GM03348 (cell line): ENCODE measurements around the gene PTGDS.

Experiments used
- DNase-seq: peaks from one replicate; pipeline ENCODE4 v3.0.0; 2012; ENCODE audit warnings: low spot score

The PTGDS gene

DNA sequence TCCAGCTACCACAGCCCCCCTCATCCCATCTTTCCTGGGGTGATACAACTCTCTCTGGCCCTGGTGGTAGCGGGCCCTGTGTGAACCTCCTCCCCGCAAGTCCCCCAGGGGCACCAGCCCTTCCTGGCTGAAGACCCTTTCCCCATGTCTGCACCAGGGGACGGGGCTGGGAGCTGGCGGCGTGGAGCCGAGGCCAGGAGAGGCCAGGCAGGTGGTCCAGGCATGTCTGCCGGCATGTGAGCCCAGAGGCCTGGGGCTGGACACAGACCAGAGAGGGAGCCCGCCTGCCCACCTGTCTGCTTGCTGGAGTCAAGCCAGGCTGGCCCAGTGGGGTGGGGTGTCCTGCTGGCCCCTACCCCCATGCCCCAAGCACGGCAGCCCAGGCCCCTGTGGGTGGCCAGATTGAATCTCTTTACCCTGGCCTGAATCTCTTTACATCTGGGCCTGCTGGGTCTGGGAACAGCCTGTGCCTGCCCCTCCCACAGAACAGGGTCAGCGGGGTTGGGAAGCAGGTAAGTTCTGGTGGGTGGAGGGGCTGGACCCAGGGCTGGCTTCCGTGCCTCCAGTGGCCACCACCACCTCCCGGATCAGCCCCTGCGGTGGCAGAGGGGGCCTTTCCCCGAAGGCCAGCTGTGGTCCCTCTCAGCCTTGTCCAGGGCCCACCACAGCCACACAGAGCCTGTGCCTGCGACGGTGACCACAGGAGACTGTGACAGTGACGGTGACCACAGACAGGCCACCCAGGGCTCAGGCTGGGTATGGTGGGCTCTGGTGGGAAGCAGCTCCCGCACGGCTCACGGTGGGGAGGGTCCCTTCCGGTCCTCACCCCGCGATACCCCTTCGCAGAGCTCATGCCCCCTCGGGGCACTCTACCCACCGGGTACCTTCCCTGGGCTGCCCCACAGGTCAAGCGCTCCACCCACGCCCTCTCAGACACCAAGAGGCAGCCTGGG lies 18.1 kb upstream of the PTGDS start:
- no peak for DNase-seq

DNA sequence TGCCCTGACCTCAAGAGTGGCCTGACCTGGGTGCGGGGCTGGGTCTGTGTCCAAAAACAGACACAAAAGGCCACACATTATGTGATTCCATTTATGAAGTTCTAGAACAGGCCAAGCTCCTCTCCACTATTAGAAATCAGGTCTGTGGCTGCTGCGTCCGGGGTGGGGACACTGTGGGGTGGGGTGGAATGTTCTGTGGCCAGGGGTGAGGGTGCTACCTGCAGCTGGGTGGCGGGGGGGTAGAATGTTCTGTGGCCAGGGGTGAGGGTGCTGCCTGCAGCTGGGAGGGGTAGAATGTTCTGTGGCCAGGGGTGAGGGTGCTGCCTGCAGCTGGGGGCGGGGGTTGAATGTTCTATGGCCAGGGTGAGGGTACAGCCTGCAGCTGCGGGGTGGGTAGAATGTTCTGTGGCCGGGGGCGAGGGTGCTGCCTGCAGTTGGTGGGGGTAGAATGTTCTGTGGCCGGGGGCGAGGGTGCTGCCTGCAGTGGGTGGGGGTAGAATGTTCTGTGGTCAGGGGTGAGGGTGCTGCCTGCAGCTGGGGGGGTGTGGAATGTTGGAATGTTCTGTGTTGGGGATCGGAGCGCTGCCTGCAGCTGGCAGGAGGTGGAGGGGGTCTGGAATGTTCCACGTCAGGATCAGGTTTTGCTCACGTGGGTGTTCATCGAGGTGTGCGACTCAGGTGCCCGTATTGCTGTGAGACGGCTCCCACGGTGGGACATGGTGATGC lies 16.9 kb upstream of the PTGDS start:
- no peak for DNase-seq

DNA sequence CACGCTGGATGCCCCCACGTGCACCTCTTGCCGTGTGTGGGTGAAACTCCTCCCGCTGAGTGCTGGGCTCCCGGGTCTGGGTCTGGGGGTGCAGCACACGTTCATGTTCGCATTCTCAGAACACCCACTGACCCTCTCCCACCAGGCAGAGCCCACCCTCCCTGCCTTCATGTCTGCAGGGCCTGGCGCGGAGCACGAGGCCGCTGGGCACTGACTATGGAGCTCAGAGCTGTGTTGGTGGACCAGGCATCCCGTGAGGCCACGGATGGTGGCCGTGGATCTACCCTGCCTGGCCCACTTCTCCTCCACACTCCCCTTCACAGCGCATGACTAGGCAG lies 16.4 kb upstream of the PTGDS start:
- no peak for DNase-seq

DNA sequence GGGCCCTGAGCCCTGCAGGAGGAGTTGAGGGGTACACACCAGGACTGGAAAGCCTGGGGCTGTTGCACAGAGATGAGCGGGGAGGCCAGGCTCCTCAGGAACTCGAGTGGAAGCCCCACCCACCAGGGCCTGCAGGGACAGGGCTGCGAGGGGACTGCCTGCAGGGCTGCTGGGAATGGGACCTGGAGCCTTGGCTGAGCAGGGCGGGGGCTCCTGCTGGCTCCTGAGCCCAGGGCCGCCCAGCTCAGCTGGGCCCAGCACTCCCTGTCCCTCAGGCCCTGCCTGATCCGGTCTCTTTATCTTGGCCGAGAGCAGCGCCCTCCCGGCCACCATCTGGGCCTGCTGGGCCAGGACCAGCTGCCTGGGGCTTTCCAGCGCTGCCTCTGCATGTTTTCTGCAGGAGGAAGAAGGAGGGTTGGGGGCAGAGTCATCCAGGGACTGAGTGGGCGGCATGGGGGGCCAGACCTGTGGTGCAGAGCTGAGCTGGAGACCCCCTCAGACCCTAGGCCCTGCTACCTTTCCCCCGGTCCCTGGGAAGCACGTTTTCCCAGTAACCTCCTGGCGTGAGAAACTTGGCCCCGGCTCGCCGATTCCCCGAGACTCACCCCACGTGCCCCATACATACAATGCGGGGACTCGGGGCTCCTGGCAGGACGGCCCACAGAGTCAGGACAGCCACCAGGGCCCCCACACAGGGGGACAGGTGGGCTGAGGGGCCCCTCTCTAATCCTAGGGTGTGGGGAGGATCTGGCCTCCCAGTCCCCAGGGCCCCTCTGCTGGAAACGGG lies 15.8 kb upstream of the PTGDS start:
- DNase-seq: peak; percentile 33

DNA sequence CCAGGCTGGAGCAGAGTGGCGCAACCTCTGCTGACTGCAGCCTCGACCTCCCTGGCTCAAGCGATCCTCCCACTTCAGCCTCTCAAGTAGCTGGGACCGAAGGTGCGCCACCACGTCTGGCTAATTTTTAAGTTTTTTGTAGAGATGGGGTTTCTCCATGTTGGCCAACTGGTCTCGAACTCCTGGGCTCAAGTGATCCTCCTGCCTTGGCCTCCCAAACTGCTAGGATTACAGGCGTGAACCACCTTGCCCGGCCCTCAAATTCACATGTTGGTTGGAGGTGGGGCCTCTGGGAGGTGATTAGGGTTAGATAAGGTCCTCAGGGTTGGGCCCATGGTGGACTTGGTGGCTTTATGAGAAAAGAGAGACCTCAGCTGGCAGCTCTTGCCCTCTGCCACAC lies 15.1 kb upstream of the PTGDS start:
- DNase-seq: no peak

DNA sequence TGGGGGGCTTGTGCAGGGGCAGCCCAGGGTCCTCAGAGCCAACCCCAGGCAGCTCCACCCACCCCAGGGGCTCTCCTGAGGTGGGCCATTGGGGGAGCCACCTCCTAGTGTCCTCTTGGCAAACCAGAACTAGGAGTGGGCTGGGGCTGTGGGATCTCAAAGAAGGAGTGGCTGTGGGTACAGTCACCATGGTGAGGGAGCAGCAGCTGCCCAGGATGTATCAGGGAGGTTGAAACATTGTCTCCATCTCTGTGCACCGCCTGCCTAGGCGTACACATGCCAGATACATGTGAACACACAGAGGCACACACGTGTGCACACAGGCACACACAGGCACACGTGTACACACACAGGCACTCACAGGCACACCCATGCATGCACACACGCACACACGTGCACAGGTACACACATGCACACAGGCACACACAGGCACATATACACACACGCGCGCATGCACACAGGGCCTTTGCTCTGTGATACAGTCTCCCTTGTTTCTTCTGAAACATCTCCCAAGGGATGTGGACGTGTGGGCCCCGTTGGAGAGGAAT lies 14.5 kb upstream of the PTGDS start:
- DNase-seq: no peak

DNA sequence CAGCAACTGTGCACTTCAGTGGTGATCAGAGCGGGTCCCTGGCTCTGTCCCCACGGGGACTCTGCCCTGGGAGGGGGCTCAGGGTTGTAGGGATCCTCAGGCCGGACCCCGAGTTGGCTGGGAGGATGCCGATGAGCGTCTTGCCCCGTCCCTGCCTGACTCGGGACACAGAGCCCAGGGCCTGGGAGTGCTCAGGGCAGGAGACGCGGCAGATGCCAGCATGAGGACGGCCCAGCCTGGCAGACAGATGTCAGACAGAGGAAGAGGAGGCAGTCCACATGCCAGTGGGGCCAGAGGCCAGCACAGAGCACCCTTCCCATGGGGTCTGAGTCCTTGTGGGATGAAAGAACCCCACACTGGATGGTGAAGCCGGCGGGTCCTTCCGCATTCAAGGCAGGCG lies 14.0 kb upstream of the PTGDS start:
- DNase-seq: no peak

DNA sequence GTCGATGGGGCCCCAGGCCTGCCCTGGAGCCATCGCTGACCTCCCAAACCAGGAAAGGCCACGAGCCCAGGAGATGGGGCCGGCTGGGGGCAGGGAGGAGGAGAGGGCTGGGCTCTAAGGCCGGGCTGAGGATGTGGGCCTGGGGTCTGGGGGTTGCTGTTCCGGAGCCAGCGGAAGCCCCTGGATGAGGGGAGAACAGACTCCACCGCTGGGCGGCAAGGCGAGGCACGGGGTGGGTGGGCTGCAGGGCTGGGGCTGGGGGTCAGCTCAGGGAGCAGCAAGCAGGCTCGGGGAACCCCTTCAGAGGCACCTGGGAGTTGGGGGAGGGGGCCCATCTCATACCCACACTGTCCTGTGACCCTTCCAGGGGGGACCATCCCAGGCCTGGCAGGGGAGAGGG lies 13.6 kb upstream of the PTGDS start:
- no peak for DNase-seq

DNA sequence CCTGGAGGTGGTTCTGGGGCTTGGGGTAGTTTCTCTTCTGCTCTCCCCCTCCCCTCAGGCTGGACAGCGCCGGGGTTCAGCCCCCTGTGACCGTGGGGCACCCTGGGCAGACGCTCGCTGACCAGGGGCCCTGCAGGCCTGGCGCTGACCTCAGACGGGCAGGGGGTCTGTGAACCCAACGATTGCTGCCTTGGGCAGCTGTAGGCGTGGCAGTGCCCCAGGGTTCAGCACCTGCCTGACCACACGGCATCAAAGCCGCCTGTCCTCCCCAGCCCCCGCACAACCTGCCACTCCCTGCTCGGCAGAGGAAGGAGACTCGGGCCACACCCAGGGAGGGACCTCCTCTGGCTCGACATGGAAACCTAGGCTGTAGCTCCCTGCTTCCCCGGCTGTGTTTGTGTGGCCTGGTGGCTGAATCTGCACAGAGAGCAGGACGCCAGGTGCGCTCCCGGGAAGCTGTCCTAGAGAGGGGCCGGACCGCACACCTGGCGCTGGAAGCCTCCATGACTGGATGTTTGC lies 13.1 kb upstream of the PTGDS start:
- no peak for DNase-seq

DNA sequence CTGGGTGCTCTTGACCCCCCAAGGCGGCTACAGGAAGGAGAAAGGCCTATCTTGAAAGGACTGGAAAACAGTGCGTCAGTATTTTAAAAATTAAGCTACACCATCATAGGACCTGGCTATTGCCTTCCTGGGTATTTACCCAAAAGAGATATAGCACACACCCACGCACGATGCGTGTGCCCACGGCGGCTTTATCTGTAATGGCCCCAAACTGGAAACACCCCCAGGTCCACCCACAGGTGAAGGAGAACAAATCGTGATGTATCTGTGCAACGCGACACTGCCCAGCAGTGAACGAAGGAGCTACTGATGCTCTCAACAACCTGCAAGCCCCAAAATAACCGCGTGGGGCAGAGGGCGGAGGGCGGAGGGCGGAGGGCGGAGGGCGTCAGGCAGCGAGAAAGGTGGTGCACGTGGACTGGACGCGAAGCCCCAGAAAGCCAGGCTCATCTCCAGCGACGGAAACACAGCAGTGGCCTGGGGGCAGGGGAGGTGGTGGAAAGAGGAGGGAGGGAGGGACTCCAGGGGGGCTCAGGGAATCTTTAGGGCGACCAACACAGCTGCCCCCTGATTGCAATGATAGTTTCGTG lies 12.4 kb upstream of the PTGDS start:
- no peak for DNase-seq

DNA sequence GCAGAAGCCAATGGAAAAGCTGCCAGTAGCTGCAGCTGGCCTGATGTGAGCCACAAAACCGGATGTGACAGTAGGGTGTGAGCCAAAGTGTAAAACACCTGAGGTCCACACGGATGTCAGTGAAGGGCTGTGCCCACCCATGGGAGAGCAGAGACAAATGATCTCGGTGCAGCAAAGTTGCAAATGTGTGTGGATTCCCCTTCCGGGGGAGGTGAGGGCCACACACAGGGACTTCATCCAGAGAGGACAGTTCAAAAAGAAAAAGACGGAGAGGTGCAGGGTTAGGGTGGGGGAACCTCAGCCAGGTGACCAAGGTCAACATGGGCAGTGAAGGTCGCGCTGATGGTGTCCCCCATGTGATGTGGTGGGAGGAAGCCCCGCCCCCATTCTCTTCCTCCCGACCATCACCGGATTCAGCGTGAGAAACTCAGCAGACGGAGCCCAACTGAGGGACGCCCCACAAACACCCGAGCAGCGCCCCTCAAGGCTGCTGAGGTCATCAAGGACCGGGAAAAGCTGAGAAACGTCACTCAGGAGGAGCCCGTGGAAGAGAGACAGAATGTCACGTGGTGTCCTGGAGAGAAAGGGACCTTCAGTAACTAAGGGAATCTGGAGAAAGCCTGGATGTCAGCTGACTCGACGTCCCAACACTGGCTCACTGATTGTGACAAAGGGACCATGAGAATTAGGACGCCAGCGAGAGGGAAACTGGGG lies 11.4 kb upstream of the PTGDS start:
- DNase-seq: no peak

DNA sequence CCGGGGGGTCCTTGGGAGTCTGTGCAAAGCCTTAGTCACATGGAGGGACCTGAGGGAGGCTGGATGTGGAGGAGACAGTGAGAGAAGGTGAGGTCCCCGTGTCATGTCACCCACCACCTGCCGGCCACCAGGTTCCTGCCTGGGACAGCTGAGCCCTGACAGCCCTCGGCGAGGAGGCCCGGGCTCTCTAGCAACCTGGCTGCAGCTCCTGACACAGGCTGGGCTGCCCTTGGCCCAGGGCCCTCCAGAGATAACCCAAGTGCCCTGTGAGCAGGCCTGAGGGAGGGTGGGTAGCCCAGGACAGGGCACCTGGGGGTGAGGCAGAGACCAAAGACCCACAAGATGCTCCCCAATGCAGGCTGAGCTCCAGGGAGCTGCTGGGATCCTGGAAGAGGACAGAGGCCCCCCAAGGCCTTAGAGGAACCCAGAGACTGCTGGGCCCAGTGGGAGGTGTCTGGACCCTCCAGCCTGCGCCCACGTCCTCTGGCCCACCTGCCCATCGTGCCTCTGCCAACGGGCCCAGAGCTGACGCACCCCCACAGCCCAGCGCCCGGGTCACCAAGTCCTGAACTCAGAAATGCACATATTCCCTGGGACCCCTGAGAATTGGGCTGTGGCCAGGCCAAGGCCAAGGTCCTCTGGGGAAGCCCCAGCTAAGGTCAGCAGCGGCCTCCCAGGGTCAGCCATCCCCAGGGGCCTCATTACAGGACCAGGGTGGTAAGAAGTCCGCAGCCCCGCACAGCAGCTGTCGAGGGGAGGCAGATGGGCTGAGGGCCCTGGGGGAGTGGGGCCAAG lies 8.8 kb upstream of the PTGDS start:
- DNase-seq: no peak

DNA sequence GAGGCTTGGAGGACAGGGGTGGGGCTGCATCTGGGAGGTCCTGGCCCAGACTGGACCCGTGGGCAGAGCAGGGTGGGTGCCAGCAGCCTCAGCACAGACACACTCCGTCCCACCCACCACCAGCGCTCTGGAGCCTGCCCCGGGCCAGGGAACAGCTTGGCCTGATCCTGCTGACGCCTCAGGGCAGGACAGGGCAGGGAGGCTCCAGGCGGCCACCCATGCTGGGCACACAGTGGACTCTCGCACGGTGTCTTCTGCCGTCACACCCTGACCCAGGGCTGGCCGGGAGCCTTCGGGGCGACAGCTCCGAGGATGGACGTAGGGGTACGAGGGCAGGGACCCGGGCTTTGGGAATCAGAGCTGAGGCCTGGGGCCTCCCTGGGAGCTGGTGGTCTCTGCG lies 8.2 kb upstream of the PTGDS start:
- no peak for DNase-seq

DNA sequence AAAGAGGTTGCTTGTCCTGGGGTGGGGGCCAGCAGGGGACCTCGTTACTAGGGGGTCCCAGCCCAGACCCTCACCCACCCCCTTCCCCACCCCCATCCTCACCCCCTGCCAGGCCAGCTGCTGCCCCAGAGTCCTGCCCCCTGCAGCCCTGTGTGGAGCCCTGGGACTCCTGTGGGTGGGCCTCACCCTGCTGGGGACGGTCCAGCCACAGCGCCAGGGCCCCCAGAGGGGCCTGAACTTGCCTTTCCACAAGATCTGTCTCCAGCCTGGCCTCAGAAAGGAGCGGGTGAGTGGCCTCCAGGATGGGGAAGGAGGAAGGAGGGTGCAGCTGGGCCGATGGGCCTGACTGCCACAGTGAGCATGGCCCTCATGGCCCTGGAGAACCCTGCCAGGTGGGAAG lies 7.5 kb upstream of the PTGDS start:
- no peak for DNase-seq

DNA sequence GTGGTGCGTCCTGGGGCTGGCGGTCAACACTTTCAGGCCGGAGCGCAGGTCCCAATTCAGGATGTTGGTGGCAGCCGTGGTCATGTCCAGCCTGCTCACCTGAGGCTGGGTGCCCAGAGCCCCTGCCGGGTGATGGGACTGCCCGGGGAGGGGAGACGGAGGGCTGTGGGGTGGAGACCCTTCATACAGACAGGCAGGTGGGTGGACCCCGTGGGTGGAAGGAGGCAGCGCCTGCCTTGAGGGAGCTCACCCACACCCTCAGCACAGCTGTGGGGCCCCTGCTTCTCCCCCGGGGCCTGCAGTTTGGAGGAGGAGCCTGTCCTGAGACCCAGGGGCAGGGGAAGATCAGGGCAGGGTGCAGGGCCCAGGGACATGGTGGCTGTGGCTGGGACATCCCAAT lies 6.9 kb upstream of the PTGDS start:
- DNase-seq: no peak

DNA sequence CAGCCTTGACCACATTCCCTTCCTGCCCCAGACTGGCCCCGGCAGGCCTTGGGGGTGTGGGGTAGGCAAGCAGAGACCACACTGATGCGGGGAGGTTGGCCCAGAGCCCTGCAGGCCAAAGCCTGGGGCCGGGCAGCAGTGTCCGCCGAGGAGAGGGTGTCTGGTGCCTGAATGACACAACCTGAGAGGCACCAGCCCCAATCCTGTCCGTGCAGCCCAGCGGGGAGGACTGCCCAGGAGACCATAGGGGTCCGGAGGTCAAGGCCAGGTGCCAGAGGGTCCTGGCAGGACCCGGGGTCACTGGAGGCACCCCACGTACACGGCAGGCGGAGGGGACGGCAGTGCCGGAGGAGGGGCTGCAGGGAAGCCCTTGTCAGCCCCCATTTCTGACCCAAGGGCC lies 5.6 kb upstream of the PTGDS start:
- no peak for DNase-seq

DNA sequence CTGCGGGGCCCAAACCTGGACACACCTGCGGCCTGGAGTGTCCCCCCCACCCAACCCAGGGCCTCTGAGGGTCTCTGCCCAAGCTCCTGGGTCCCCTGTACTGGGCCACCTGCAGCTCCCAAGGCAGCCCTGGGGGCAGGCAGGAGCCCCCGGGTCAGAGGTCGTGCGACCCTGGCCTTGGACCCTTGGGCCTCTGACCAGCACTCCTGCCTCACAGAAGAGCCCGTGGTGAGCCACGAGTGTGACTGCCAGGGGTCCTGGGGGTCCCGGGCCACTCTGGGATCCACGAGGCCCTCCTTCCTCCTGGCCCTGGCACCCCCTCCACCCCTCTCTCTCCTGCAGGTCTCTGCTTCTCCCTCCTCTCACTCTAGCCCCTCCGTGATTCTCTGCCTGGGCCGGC lies 5.0 kb upstream of the PTGDS start:
- no peak for DNase-seq

DNA sequence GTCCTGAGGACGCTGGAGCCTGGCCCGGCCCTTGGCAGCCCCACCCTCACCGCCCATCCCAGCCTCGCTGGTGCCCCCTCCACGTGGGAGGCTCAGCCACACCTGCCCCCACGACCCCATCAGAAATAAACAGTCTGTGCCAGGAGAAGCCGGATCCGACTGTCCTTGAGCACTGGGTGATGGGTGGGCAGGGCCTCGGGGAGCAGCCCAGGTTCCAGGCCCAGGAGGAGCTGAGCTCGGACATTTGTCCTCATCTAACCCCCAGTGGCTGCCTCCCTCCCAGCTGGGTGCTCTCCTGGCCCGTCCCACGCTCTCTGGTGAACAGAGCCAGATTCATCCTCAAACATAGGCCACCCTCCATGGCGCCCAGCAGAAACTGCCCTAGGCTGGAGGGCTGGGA lies 4.6 kb upstream of the PTGDS start:
- no peak for DNase-seq

DNA sequence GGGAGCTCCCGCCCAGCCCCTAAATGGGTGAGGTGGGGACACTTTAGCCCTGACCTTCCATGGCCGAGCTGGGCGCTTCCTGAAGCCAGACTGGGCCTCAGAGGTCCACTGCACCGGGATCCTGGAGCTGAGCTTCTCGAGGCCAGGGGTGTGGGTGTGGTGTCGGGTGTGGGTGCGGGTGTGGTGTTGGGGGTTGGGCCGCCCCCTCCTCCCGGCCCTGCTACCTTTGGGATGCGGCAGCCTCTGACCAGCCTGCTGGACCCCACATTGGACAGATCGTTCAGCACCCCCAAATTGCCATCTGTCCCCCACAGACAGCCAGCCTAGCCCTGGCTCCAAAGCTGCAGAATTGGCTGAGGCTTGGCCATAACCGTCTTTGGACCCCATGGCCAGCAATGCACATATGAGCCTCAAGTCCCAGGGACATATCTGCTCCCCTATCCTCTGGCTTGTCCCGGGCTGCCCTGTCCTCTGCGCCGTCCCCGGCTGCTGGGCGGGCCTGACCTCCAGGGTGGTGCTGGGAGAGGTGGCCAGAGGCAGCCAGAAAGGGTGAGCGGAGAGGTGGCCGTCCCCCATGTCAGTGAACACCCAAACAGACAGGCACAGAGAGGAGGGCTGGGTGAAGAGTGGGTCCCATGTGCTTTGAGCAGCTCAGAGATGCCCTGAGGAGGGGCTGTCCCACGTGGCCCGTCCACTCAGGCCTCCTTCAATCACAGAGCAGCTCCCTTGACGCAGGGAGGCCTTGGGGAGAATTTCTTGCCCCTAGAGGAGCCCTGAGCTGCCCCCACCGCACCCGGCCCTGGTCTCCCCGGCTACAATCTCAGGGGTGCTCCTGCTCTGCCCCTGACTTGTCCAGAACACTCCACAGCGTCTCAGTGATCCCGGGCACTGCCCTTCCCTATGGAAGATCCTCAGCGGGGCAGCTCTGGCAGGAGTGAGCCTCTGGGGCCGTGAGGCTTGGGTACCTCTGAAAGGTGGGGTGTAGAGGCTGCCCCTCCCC lies 3.4 kb upstream of the PTGDS start:
- DNase-seq: no peak
